ENCODE results near the gene ACTL7B.

DNA sequence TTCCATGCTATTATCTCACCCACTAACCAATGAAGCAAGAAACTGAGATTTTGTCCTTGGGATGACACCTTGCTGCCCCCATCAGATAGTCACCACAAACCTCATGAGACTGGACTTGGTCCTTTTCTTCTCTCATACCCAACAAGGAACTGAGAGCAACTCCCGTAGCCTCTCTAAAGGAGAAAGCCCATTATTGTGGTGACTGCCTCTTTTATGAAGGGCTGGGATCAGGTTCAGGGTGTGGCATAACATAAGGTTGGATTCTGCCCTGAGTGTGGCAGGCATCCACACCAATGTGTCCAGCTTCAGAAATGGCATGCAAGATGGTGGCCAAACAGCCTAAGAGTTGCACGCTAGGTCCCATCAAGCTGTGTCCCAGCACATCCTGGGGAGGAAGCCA, 5.0 kb upstream of the ACTL7B start:
- TF ChIP-seq, protein P1, sequence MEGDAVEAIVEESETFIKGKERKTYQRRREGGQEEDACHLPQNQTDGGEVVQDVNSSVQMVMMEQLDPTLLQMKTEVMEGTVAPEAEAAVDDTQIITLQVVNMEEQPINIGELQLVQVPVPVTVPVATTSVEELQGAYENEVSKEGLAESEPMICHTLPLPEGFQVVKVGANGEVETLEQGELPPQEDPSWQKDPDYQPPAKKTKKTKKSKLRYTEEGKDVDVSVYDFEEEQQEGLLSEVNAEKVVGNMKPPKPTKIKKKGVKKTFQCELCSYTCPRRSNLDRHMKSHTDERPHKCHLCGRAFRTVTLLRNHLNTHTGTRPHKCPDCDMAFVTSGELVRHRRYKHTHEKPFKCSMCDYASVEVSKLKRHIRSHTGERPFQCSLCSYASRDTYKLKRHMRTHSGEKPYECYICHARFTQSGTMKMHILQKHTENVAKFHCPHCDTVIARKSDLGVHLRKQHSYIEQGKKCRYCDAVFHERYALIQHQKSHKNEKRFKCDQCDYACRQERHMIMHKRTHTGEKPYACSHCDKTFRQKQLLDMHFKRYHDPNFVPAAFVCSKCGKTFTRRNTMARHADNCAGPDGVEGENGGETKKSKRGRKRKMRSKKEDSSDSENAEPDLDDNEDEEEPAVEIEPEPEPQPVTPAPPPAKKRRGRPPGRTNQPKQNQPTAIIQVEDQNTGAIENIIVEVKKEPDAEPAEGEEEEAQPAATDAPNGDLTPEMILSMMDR (IDR thresholded peaks at IDR 0.05; ENCODE audit: insufficient read depth, low read length, poor library complexity, severe bottlenecking), result no peak
- no peak for TF ChIP-seq EZH2phosphoT487 (conservative IDR thresholded peaks at IDR 0.05; ENCODE audit: low read length)

Measured in SU-DHL-6 (cell line).